GM21528 (cell line): Measurements from ENCODE around the gene ANP32B.
"Not testable (repeated sequence)": the region's sequence is repeated elsewhere in the genome, so short reads cannot be mapped to it uniquely, and the experiment has no call there.

ENCODE experiments used
- ATAC-seq: cut with Tn5 transposase; IDR thresholded peaks from one replicate; pipeline ENCODE4 v1.9.1; 2021; ENCODE audit warnings: mild to moderate bottlenecking, moderate library complexity; ENCODE audit not compliant: unreplicated experiment, low FRiP score

ANP32B gene

GRCh38 chr9:97990259-97990658 lies 7.1 kb downstream of the ANP32B start:
- no peak for ATAC-seq

DNA sequence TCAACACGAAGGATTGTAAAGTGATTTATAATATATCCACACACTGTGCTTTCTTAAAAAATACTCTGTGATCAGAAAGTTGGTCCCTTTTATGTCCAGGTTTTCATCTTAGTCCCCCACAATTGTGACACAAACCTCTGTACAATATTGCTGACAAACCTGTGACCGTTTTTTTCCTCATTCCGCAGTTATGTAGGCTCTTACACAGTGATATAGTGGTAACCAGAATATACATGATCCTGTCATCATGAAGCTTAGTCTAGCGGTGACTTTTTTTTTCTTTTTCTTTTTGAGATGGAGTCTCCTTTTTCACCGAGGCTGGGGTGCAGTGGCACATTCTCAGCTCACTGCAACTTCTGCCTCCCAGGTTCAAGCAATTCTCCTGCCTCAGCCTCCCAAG lies 8.7 kb downstream of the ANP32B start:
- ATAC-seq: no peak

GRCh38 chr9:97992219-97992618 lies 9.1 kb downstream of the ANP32B start:
- no peak for ATAC-seq

DNA sequence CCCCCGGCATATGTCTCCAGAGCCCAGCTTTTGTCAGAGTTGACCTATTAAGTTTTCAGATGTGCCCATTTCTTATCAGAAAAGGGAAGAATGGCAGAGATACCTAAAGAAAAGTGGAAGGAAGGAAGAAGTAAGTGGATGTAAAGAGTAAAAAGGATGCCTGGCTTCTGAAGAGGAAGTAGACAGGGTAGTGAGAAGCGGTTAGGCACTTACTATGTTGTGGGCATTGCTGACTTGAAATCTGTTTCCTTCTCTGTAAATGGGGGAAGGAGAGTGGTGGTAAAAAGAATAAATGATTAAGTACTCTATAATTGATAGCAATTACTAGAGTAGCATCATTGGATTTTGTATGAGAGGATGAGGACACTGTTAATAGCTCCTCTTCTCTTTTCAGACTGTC lies 9.9 kb downstream of the ANP32B start:
- ATAC-seq: no peak

GRCh38 chr9:97994703-97995102 lies 11.6 kb downstream of the ANP32B start:
- no peak for ATAC-seq

- ATAC-seq: not testable (repeated sequence)
These were observed 13.5 kb downstream of the ANP32B start for GRCh38 chr9:97996676-97997075.

DNA sequence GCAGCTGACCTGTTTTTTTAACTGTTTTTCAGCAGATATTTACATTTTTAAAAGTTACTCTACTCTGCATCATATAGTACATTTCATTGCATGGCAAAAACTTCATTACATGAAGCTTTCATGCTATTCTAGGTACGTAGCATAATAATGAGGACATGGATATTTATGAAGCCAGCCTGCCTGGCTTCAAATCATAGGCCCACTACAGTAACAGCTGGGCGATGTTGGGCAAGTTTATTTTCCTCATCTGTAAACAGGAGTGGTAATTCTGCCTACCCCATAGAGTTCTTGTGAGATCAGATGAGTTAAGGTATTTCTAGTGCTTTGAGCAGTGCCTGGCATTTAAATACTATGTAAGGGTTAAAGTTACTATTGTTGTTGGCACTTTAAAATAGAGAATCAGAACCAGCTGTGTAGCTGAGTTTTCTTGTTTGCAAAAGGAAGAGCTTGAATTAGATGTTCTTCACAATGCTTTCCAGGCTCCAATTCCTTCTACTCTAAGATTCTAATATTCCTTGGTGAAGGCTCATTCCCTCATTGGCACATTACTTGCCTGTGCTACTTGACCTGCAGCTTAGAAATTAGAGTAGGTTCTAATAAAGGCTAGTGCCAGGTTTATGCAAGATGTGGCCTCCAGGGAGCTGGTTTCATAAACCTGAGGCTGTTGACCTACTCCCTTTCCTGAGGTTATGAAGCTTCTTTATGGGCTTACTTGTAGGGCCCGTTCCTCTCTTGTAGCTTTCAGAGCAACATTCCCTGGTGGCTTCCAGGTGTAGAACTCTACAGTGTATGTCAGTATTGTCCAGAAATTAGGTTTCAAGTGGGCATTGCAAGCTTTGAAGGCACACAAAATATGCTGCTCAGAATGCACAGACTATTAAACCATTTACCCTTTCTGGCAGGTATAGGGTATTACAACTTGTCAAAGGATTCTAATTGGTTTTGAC lies 14.5 kb downstream of the ANP32B start:
- no peak for ATAC-seq

DNA sequence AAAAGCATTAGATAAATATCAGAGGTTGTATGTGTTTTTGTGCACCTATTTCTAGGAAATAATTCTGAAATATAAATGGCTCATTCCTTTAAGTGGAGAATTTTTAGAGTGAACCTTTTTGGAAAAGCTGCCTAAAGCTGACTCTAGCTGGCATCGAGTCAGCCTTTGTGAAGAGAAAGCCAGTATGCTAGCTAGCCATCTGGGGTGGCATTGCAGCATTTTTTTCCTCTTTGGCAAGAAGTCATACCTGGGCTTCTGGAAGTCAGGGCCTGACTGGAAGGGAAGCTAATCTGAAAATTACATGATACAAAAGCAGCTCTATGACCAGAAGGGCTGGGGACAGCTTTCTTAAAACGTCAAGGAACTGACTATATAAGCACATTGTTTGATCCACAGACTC lies 19.7 kb downstream of the ANP32B start:
- ATAC-seq: no peak

- no peak for ATAC-seq
These were observed 23.1 kb downstream of the ANP32B start for GRCh38 chr9:98006127-98006796.

- ATAC-seq: no peak
These were observed 24.2 kb downstream of the ANP32B start for GRCh38 chr9:98007251-98007928.

DNA sequence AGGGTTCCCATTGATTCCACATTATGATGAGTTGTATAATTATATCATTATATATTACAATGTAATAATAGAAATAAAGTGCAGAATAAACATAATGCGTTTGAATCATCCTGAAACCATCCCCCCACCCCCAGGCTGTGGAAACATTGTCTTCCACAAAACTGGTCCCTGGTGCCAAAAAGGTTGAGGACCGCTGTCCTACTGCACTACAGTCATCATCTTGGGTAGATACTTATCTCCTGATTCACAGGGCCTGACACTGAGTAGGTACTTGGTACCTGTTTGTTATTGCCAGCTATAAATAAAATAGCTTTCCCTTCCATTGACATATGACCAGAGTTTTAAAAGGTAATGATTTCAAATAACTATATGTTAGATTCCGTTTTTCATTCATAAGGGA lies 25.6 kb downstream of the ANP32B start:
- no peak for ATAC-seq

GRCh38 chr9:98009437-98009836 lies 26.3 kb downstream of the ANP32B start:
- ATAC-seq: no peak

DNA sequence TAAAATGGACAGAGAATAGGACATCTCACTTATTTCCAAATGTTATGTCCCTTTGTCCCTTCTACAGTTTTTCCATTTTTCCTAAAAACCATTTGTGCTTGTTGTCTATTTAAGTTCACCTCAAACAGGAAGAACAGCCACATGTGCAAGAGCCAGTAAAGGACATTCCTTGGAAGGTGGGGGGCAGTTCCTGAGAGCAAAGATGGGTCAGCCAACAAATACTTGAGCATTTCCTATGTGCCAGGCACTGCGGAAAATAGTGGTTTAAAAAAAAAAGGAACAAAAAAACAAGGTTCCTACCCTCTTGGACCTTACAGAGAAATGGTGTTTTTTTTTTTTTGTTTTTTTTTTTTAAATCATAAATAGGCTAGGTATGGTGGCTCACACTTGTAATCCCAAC lies 26.8 kb downstream of the ANP32B start:
- ATAC-seq: no peak

DNA sequence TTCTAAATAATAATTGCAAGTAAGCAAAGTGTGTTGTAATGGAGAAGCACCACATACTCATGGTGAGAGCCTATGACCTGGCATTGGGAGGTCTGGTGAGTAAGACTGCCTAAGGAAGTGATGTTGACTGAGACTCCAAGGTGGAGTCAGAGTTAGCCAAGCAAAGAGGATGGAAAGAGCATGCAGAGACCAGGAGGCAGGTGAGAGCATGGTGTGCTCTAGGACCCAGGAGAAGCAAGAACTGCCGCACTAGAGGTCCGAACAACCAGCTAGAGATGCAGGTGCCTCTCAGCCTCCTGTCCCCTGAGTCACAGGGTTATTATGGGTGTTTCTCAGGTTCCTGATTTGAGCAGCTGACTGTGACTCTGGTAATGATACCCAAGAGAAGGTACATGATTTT lies 27.3 kb downstream of the ANP32B start:
- ATAC-seq: peak; percentile 79

- ATAC-seq: no peak
These were observed 28.0 kb downstream of the ANP32B start for GRCh38 chr9:98011122-98011521.

- no peak for ATAC-seq
These were observed 33.1 kb downstream of the ANP32B start for GRCh38 chr9:98016137-98016680.

DNA sequence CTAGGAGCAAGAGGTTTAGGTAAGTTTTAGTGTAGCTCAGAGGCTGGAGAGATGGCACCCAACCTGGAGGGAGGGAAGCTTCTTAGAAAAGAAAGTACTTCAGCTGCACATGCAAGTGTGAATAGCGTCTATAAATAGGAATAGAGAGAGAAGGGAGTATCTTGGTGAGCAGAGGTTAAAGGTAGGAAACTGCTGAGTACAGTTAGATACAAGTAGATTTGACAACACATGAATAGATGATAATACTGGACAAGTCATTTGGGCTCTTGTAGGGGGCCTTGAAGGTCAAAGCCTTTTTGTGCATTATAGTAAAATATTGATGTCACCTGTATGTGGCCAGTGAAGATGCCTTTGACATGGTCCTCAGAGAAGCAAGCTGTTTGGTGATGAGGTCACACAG lies 34.2 kb downstream of the ANP32B start:
- no peak for ATAC-seq

DNA sequence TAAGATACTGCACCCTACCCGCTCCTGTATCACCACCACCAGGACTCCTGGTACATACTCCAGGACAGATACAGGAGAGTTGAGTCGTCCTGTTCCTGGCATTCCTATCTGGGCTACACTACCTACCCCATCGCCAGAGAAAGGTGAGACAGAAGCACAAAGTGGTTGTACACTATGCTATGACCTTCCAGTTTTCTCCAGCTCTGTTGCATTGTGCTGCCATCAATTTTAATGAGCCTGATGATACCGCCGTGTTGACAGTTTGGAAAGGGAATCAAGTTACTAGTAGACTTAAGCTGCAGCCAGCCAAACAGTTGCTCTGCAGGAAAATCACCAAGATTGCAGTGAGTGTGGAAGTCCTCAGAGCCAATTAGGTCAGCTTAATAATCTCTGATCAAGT lies 35.2 kb downstream of the ANP32B start:
- no peak for ATAC-seq

- ATAC-seq: no peak
These were observed 36.0 kb downstream of the ANP32B start for GRCh38 chr9:98019098-98019497.

GRCh38 chr9:98019869-98020268 lies 36.7 kb downstream of the ANP32B start:
- not testable (repeated sequence) for ATAC-seq
